NCI-H2227 (cell line): ENCODE data around the gene ZNF808.
A peak's percentile ranks its signal among the peaks of the same experiment; 100 is the strongest.
"Not testable (repeated sequence)": the region's sequence is repeated elsewhere in the genome, so short reads cannot be mapped to it uniquely, and the experiment has no call there.

Experiments
- DNase-seq: peaks from one replicate; lab custom pipeline; 2025; ENCODE audit not compliant: unreplicated experiment; lab: John Stamatoyannopoulos, UW

Gene ZNF808

GRCh38 chr19:52535771-52536447 is 8.4 kb downstream of the ZNF808 start:
- DNase-seq = no peak

- no peak for DNase-seq
These were observed 9.0 kb downstream of the ZNF808 start for GRCh38 chr19:52536448-52536800.

- not testable (repeated sequence) for DNase-seq
These were observed 11.3 kb downstream of the ZNF808 start for GRCh38 chr19:52538815-52539214.

GRCh38 chr19:52541176-52541575 is 13.7 kb downstream of the ZNF808 start:
- DNase-seq = not testable (repeated sequence)

- no peak for DNase-seq
These were observed 14.1 kb downstream of the ZNF808 start for GRCh38 chr19:52541608-52542007.

- not testable (repeated sequence) for DNase-seq
These were observed 15.1 kb downstream of the ZNF808 start for GRCh38 chr19:52542541-52542940.

GRCh38 chr19:52542984-52543664 is 15.7 kb downstream of the ZNF808 start:
- DNase-seq = no peak

GRCh38 chr19:52554216-52554971 is 26.9 kb downstream of the ZNF808 start:
- DNase-seq = no peak

GRCh38 chr19:52557231-52557995 is 29.9 kb downstream of the ZNF808 start:
- DNase-seq = no peak

- not testable (repeated sequence) for DNase-seq
These were observed 31.4 kb downstream of the ZNF808 start for GRCh38 chr19:52558732-52559445.

- not testable (repeated sequence) for DNase-seq
These were observed 34.1 kb downstream of the ZNF808 start for GRCh38 chr19:52561611-52562010.

- no peak for DNase-seq
These were observed 38.7 kb downstream of the ZNF808 start for GRCh38 chr19:52566121-52566520.

GRCh38 chr19:52566588-52566987 is 39.1 kb downstream of the ZNF808 start:
- no peak for DNase-seq

GRCh38 chr19:52567921-52568320 is 40.5 kb downstream of the ZNF808 start:
- DNase-seq = no peak

GRCh38 chr19:52569638-52569999 is 42.2 kb downstream of the ZNF808 start:
- DNase-seq = peak; percentile 64

GRCh38 chr19:52570000-52570861 is 42.8 kb downstream of the ZNF808 start, which contains the start of gene ZNF701:
Gene ZNF701 (plus strand): TSS chr19:52570287. CDS start chr19:52574148, 3,861 bp downstream.
- peak; percentile 92 for DNase-seq

GRCh38 chr19:52584736-52585440 is 57.4 kb downstream of the ZNF808 start:
- DNase-seq = no peak

GRCh38 chr19:52585604-52586003 is 58.1 kb downstream of the ZNF808 start:
- no peak for DNase-seq

GRCh38 chr19:52590728-52591127 is 63.3 kb downstream of the ZNF808 start:
- no peak for DNase-seq
